Measurements from ENCODE around the gene SLC26A1.

SLC26A1 gene

GRCh38 chr4:963276-964225 is 29.7 kb downstream of the SLC26A1 start:
- DNase-seq: no peak

- DNase-seq: no peak
These were observed 30.7 kb downstream of the SLC26A1 start for GRCh38 chr4:962231-963208.

- DNase-seq: no peak
These were observed 31.6 kb downstream of the SLC26A1 start for GRCh38 chr4:961351-962230.

GRCh38 chr4:960636-961350 is 32.4 kb downstream of the SLC26A1 start:
- DNase-seq: no peak

GRCh38 chr4:960140-960635 is 33.0 kb downstream of the SLC26A1 start:
- DNase-seq: no peak

- DNase-seq: no peak
These were observed 33.7 kb downstream of the SLC26A1 start for GRCh38 chr4:959338-960139.

GRCh38 chr4:958696-959337 is 34.4 kb downstream of the SLC26A1 start:
- no peak for DNase-seq

GRCh38 chr4:958314-958665 is 34.9 kb downstream of the SLC26A1 start:
- DNase-seq: no peak

- no peak for DNase-seq
These were observed 35.5 kb downstream of the SLC26A1 start for GRCh38 chr4:957581-958313.

- no peak for DNase-seq
These were observed 36.0 kb downstream of the SLC26A1 start for GRCh38 chr4:957231-957580.

GRCh38 chr4:956531-957230 is 36.5 kb downstream of the SLC26A1 start:
- no peak for DNase-seq

GRCh38 chr4:955931-956381 is 37.2 kb downstream of the SLC26A1 start:
- DNase-seq: no peak

- DNase-seq: no peak
These were observed 37.9 kb downstream of the SLC26A1 start for GRCh38 chr4:955161-955921.

- no peak for DNase-seq
These were observed 38.8 kb downstream of the SLC26A1 start for GRCh38 chr4:954211-955020.

GRCh38 chr4:953574-953915 is 39.7 kb downstream of the SLC26A1 start:
- DNase-seq: no peak

- DNase-seq: no peak
These were observed 40.2 kb downstream of the SLC26A1 start for GRCh38 chr4:952881-953573.
